Central memory CD8-positive, alpha-beta T cell (primary cell): ENCODE results near the gene BAIAP2.
A peak's percentile ranks its signal among the peaks of the same experiment; 100 is the strongest.

ENCODE experiments used
- ATAC-seq: fragments of 150-1000 bp; cut with Tn5 transposase; replicated peaks from 2 replicates; pipeline ENCODE4 v1.10.0; 2022; ENCODE audit warnings: mild to moderate bottlenecking, moderate FRiP score, moderate number of reproducible peaks; ENCODE audit not compliant: poor library complexity, severe bottlenecking; ENCODE audit errors: extremely low read depth
- DNase-seq, 2 donors: peaks; one replicate each; pipeline ENCODE4 v3.0.0; 2021; ENCODE audit warnings: low spot score in 2 of 2
- H3K27ac Mint-ChIP-seq: one replicate; pipeline ENCODE4 v1.8.0; 2022; ENCODE audit warnings: low read depth, mild to moderate bottlenecking, moderate library complexity, mixed read lengths
- H3K27me3 Mint-ChIP-seq: one replicate; pipeline ENCODE4 v1.8.0; 2022; ENCODE audit warnings: mixed read lengths
- H3K36me3 Mint-ChIP-seq: one replicate; pipeline ENCODE4 v1.8.0; 2022; ENCODE audit warnings: mild to moderate bottlenecking, moderate library complexity, mixed read lengths; ENCODE audit not compliant: insufficient read depth
- H3K4me1 Mint-ChIP-seq: one replicate; pipeline ENCODE4 v1.8.0; 2022; ENCODE audit warnings: mixed read lengths
- H3K4me3 Mint-ChIP-seq: one replicate; pipeline ENCODE4 v1.8.0; 2022; ENCODE audit warnings: mild to moderate bottlenecking, moderate library complexity, mixed read lengths
- H3K9me3 Mint-ChIP-seq: one replicate; pipeline ENCODE4 v1.8.0; 2022; ENCODE audit warnings: mixed read lengths

The BAIAP2 gene

GRCh38 chr17:81166033-81166492 is 131.1 kb downstream of the BAIAP2 start, which contains the start of gene AATK:
Gene AATK (minus strand): TSS chr17:81166221. CDS start chr17:81165992, 229 bp downstream.
- Mint-ChIP-seq H3K9me3 (no peaks in the 10 kb centered on the region), H3K4me3 (peak within 1 kb of the TSS; percentile 22)
- no peak for ATAC-seq

More at GRCh38 chr17:81166033-81166492, 131.1 kb downstream of the BAIAP2 start, which contains the start of gene AATK:
- Mint-ChIP-seq H3K27me3 (peaks cover 27% of the 10 kb centered on the region), H3K36me3 (peaks cover 2% of the 10 kb centered on the region), H3K27ac (no peak within 1 kb of the TSS), H3K4me1 (no peaks in the 10 kb centered on the region)
- DNase-seq = no peak
